H9 (cell line): ENCODE data around the gene NFRKB. TPM values are rescaled to one million over a fixed set of nuclear protein-coding genes. Genes with fewer than 3 reads are reported as not detected.

Experiments used
- DNase-seq: peaks from one replicate; pipeline ENCODE4 v3.0.0-alpha.2; 2017
- H2AFZ ChIP-seq: one replicate; pipeline ENCODE4 v1.6.1; 2013; ENCODE audit warnings: mild to moderate bottlenecking, low read length, control low read depth, moderate library complexity
- H2AK5ac ChIP-seq: 2 replicates; pipeline ENCODE4 v1.6.1; 2013; ENCODE audit warnings: low read length, control low read depth, mixed read lengths; ENCODE audit not compliant: insufficient read length
- H2BK120ac ChIP-seq: one replicate; pipeline ENCODE4 v1.6.1; 2013; ENCODE audit warnings: low read depth, mild to moderate bottlenecking, low read length, control low read depth, inconsistent platforms; ENCODE audit not compliant: poor library complexity, severe bottlenecking
- H2BK12ac ChIP-seq: 2 replicates; pipeline ENCODE4 v1.6.1; 2013; ENCODE audit warnings: low read length, control low read depth, mixed read lengths, low read depth; ENCODE audit not compliant: insufficient read length
- H2BK15ac ChIP-seq: 2 replicates; pipeline ENCODE4 v1.6.1; 2013; ENCODE audit warnings: low read depth, low read length, control low read depth
- H2BK20ac ChIP-seq: one replicate; pipeline ENCODE4 v1.6.1; 2013; ENCODE audit warnings: low read depth, mild to moderate bottlenecking, low read length, control low read depth, inconsistent platforms; ENCODE audit not compliant: poor library complexity, severe bottlenecking
- H2BK5ac ChIP-seq: 2 replicates; pipeline ENCODE4 v1.6.1; 2013; ENCODE audit warnings: low read length, control low read depth, mixed read lengths; ENCODE audit not compliant: insufficient read length
- H3K14ac ChIP-seq: 2 replicates; pipeline ENCODE4 v1.6.1; 2013; ENCODE audit warnings: low read length, control low read depth; ENCODE audit not compliant: insufficient read depth
- H3K18ac ChIP-seq: 2 replicates; pipeline ENCODE4 v1.6.1; 2013; ENCODE audit warnings: low read depth, mild to moderate bottlenecking, mixed read lengths, low read length, control low read depth; ENCODE audit not compliant: insufficient read length
- H3K23ac ChIP-seq: 2 replicates; pipeline ENCODE4 v1.6.1; 2013; ENCODE audit warnings: low read length, control low read depth, mixed read lengths, low read depth; ENCODE audit not compliant: insufficient read length
- H3K23me2 ChIP-seq: 2 replicates; pipeline ENCODE4 v1.6.1; 2013; ENCODE audit warnings: low read depth, mild to moderate bottlenecking, mixed read lengths, low read length, control low read depth; ENCODE audit not compliant: insufficient read length, poor library complexity, severe bottlenecking
- H3K27ac ChIP-seq: 2 replicates; pipeline ENCODE4 v1.5.1; 2013; ENCODE audit warnings: low read length, control low read depth, mixed read lengths, low read depth; ENCODE audit not compliant: insufficient read length
- H3K27me3 ChIP-seq: 2 replicates; pipeline ENCODE4 v1.6.1; 2013; ENCODE audit warnings: low read length, control low read depth, inconsistent platforms; ENCODE audit not compliant: insufficient read depth
- H3K4ac ChIP-seq: 2 replicates; pipeline ENCODE4 v1.6.1; 2013; ENCODE audit warnings: low read depth, mild to moderate bottlenecking, control low read depth, inconsistent platforms, low read length, moderate library complexity
- H3K4me1 ChIP-seq: 2 replicates; pipeline ENCODE4 v1.6.1; 2013; ENCODE audit warnings: low read length, control low read depth, inconsistent platforms; ENCODE audit not compliant: insufficient read depth
- H3K4me2 ChIP-seq: 2 replicates; pipeline ENCODE4 v1.6.1; 2013; ENCODE audit warnings: low read length, control low read depth, mixed read lengths; ENCODE audit not compliant: insufficient read length, insufficient read depth
- H3K56ac ChIP-seq: 2 replicates; pipeline ENCODE4 v1.6.1; 2013; ENCODE audit warnings: low read depth, mild to moderate bottlenecking, mixed read lengths, low read length, control low read depth; ENCODE audit not compliant: insufficient read length
- H3K79me1 ChIP-seq: 2 replicates; pipeline ENCODE4 v1.6.1; 2013; ENCODE audit warnings: low read depth, mild to moderate bottlenecking, moderate library complexity, low read length, control low read depth, inconsistent platforms; ENCODE audit not compliant: insufficient read depth, poor library complexity, severe bottlenecking
- H3K79me2 ChIP-seq: 2 replicates; pipeline ENCODE4 v1.6.1; 2013; ENCODE audit warnings: low read length, control low read depth, inconsistent platforms; ENCODE audit not compliant: insufficient read depth
- H3K9ac ChIP-seq: 2 replicates; pipeline ENCODE4 v1.6.1; 2013; ENCODE audit warnings: low read length, control low read depth, mixed read lengths; ENCODE audit not compliant: insufficient read length; ENCODE audit errors: extremely low read depth
- H3K9me3 ChIP-seq: one replicate; pipeline ENCODE4 v1.6.1; 2013; ENCODE audit warnings: low read depth, low read length, inconsistent platforms; ENCODE audit not compliant: control insufficient read depth
- H3T11ph ChIP-seq: one replicate; pipeline ENCODE4 v1.6.1; 2013; ENCODE audit warnings: mild to moderate bottlenecking, low read length, control low read depth, inconsistent platforms
- H4K20me1 ChIP-seq: one replicate; pipeline ENCODE4 v1.6.1; 2013; ENCODE audit not compliant: control insufficient read depth, insufficient read length, insufficient read depth
- H4K5ac ChIP-seq: 2 replicates; pipeline ENCODE4 v1.6.1; 2013; ENCODE audit warnings: low read depth, mild to moderate bottlenecking, mixed read lengths, low read length, control low read depth; ENCODE audit not compliant: insufficient read length
- H4K8ac ChIP-seq: replicated peaks from 2 replicates; pipeline ENCODE4 v1.6.1; 2013; ENCODE audit warnings: low read length, control low read depth, mixed read lengths, low read depth; ENCODE audit not compliant: insufficient read length
- H4K91ac ChIP-seq: 2 replicates; pipeline ENCODE4 v1.6.1; 2013; ENCODE audit warnings: low read depth, mild to moderate bottlenecking, moderate library complexity, mixed read lengths, low read length, control low read depth; ENCODE audit not compliant: insufficient read length
- H3K27ac Mint-ChIP-seq, 3 experiments: 2 replicates in 2 of 3; 3 replicates in 1 of 3; pipeline ENCODE4 v1.8.0; 2020 to 2021; ENCODE audit warnings: mixed read lengths in 3 of 3, mild to moderate bottlenecking in 1 of 3, moderate library complexity in 1 of 3
- H3K27me3 Mint-ChIP-seq: 2 replicates; pipeline ENCODE4 v1.8.0; 2021; ENCODE audit warnings: low read depth, mild to moderate bottlenecking, moderate library complexity, mixed read lengths
- H3K36me3 Mint-ChIP-seq, 3 experiments: 2 replicates in 2 of 3; 3 replicates in 1 of 3; pipeline ENCODE4 v1.8.0; 2020 to 2021; ENCODE audit warnings: low read depth in 3 of 3, mixed read lengths in 3 of 3; ENCODE audit not compliant: insufficient read depth in 1 of 3
- H3K4me1 Mint-ChIP-seq, 2 experiments: 2 replicates each; pipeline ENCODE4 v1.8.0; 2020; ENCODE audit warnings: mixed read lengths in 2 of 2
- H3K4me3 Mint-ChIP-seq, 2 experiments: 2 replicates in 1 of 2; 3 replicates in 1 of 2; pipeline ENCODE4 v1.8.0; 2020 to 2021; ENCODE audit warnings: mild to moderate bottlenecking in 2 of 2, mixed read lengths in 2 of 2, moderate library complexity in 1 of 2
- H3K9me3 Mint-ChIP-seq, 2 experiments: 2 replicates in 1 of 2; 3 replicates in 1 of 2; pipeline ENCODE4 v1.8.0; 2020; ENCODE audit warnings: mild to moderate bottlenecking in 2 of 2, mixed read lengths in 2 of 2, moderate library complexity in 1 of 2
- WGBS: extraction: QIAGEN DNeasy Blood & Tissue Kit; methylation state at CpG from one replicate; pipeline ENCODE4 v1.1.7; 2013; ENCODE audit warnings: missing lambda C conversion rate, low lambda C conversion rate, mixed read lengths; ENCODE audit not compliant: insufficient read length; ENCODE audit errors: extremely low coverage; 5-methylcytosine and 5-hydroxymethylcytosine counted together
- total RNA-seq: library from RNA; stranded (reverse); gene quantifications from 2 replicates; pipeline ENCODE4 v1.2.1, GENCODE V29; 2021
- TF ChIP-seq, protein P1 (sequence below): fragments of 200-600 bp; sonication (generic); conservative IDR thresholded peaks from 3 replicates; pipeline ENCODE4 v1.8.0; 2021; ENCODE audit warnings: antibody characterized with exemption, mild to moderate bottlenecking

The NFRKB gene
- total RNA-seq, 1 experiment from 2014 or later = 41.0 TPM

- H3K79me1 ChIP-seq = no peaks in the 10 kb centered on the region
- H3T11ph ChIP-seq = no peak overlapping the region
- no peak overlapping the region for H3K27ac ChIP-seq
- Mint-ChIP-seq H3K36me3 (peaks cover 16 to 33% (median 32%) of the 10 kb centered on the region in 3 experiments), H3K27ac (no peak overlapping the region), H3K4me3 (no peak overlapping the region), H3K4me1 (peaks cover 6 to 11% of the 10 kb centered on the region in 2 experiments), H3K9me3 (no peaks in the 10 kb centered on the region), H3K27me3 (no peaks in the 10 kb centered on the region)
- H4K5ac ChIP-seq = no peak overlapping the region
- no peak overlapping the region for H2AFZ ChIP-seq
- H2AK5ac ChIP-seq = no peak overlapping the region
- no peak overlapping the region for H2BK15ac ChIP-seq
- H3K18ac ChIP-seq = no peak overlapping the region
- no peaks in the 10 kb centered on the region for H3K9me3 ChIP-seq
- H3K23ac ChIP-seq = no peak overlapping the region
- H2BK20ac ChIP-seq = no peak overlapping the region
- H2BK5ac ChIP-seq = no peak overlapping the region
- no peak overlapping the region for H4K91ac ChIP-seq
- H3K9ac ChIP-seq = no peak overlapping the region
- no peaks in the 10 kb centered on the region for H3K4me1 ChIP-seq
- no peaks in the 10 kb centered on the region for H3K27me3 ChIP-seq
- WGBS = no CpG with 5 or more reads among the region's 2 CpGs
- no peaks in the 10 kb centered on the region for H3K23me2 ChIP-seq
- no peak overlapping the region for H2BK12ac ChIP-seq
- no peak overlapping the region for H3K4me2 ChIP-seq
- no peak overlapping the region for H3K14ac ChIP-seq
- H4K8ac ChIP-seq = no peak overlapping the region
- H3K79me2 ChIP-seq = no peaks in the 10 kb centered on the region
- no peak for DNase-seq
- H4K20me1 ChIP-seq = no peaks in the 10 kb centered on the region
- H3K4ac ChIP-seq = no peak overlapping the region
- H2BK120ac ChIP-seq = no peak overlapping the region
- H3K56ac ChIP-seq = no peak overlapping the region
- TF ChIP-seq, protein P1, sequence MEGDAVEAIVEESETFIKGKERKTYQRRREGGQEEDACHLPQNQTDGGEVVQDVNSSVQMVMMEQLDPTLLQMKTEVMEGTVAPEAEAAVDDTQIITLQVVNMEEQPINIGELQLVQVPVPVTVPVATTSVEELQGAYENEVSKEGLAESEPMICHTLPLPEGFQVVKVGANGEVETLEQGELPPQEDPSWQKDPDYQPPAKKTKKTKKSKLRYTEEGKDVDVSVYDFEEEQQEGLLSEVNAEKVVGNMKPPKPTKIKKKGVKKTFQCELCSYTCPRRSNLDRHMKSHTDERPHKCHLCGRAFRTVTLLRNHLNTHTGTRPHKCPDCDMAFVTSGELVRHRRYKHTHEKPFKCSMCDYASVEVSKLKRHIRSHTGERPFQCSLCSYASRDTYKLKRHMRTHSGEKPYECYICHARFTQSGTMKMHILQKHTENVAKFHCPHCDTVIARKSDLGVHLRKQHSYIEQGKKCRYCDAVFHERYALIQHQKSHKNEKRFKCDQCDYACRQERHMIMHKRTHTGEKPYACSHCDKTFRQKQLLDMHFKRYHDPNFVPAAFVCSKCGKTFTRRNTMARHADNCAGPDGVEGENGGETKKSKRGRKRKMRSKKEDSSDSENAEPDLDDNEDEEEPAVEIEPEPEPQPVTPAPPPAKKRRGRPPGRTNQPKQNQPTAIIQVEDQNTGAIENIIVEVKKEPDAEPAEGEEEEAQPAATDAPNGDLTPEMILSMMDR = no peak
Observed at GRCh38 chr11:129929721-129930120, 34.3 kb upstream of the NFRKB start.
